ENCODE results near the gene AGBL1. TPM values are rescaled to one million over a fixed set of nuclear protein-coding genes. Genes with fewer than 3 reads are reported as not detected.

Gene AGBL1
- total RNA-seq, 1 donor from 2014 or later, result not detected

GRCh38 chr15:86399041-86399954, 319.6 kb downstream of the AGBL1 start:
- Histone ChIP-seq H3K4me2 (ENCODE audit: low read length) (no peak overlapping the region), H3K27ac (ENCODE audit: low read depth, low read length) (no peak overlapping the region), H3K4me3 (ENCODE audit: insufficient read depth, low read depth, low read length) (no peak overlapping the region), H2AFZ (ENCODE audit: low read depth, low read length) (no peak overlapping the region), H3K27me3 (ENCODE audit: insufficient read depth, low read length) (no peaks in the 10 kb centered on the region), H3K36me3 (ENCODE audit: insufficient read depth, low read length) (no peaks in the 10 kb centered on the region), H3K79me2 (ENCODE audit: insufficient read depth, low read length) (no peaks in the 10 kb centered on the region), H3K9ac (ENCODE audit: low read length) (no peak overlapping the region), H3K9me3 (ENCODE audit: insufficient read depth, low read depth, low read length) (no peaks in the 10 kb centered on the region), H3K4me1 (ENCODE audit: insufficient read depth, low read length) (no peaks in the 10 kb centered on the region), H4K20me1 (ENCODE audit: insufficient read depth, low read length) (no peaks in the 10 kb centered on the region)
- no peak overlapping the region for H3K4me3 Mint-ChIP-seq (ENCODE audit: unreplicated experiment)
- TF ChIP-seq EZH2 (IDR thresholded peaks at IDR 0.05; ENCODE audit: insufficient read depth, low read length) (no peak), CTCF (IDR thresholded peaks at IDR 0.05; ENCODE audit: insufficient read depth, low read depth, low read length) (no peak)
- H3K9me3 Mint-ChIP-seq (ENCODE audit: unreplicated experiment), result no peaks in the 10 kb centered on the region
- no peaks in the 10 kb centered on the region for H3K36me3 Mint-ChIP-seq (ENCODE audit: low read depth, unreplicated experiment)
- no peak for DNase-seq (ENCODE audit: low read depth)
- FAIRE-seq, result no peak
- no peak overlapping the region for H3K27ac Mint-ChIP-seq (ENCODE audit: unreplicated experiment)
- H3K4me1 Mint-ChIP-seq (ENCODE audit: low read depth, unreplicated experiment), result no peaks in the 10 kb centered on the region
- no peaks in the 10 kb centered on the region for H3K27me3 Mint-ChIP-seq (ENCODE audit: low read depth, unreplicated experiment)

- DNase-seq (ENCODE audit: low read depth) (no peak), FAIRE-seq (no peak)
- H3K4me3 ChIP-seq (ENCODE audit: insufficient read depth, low read depth, low read length), result no peak overlapping the region
- no peaks in the 10 kb centered on the region for H3K4me1 ChIP-seq (ENCODE audit: insufficient read depth, low read length)
- H4K20me1 ChIP-seq (ENCODE audit: insufficient read depth, low read length), result no peaks in the 10 kb centered on the region
- no peak for TF ChIP-seq EZH2 (IDR thresholded peaks at IDR 0.05; ENCODE audit: insufficient read depth, low read length)
- TF ChIP-seq CTCF (IDR thresholded peaks at IDR 0.05; ENCODE audit: insufficient read depth, low read depth, low read length), result no peak
- H3K9me3 ChIP-seq (ENCODE audit: insufficient read depth, low read depth, low read length), result no peaks in the 10 kb centered on the region
- no peaks in the 10 kb centered on the region for H3K36me3 ChIP-seq (ENCODE audit: insufficient read depth, low read length)
- H3K4me1 Mint-ChIP-seq (ENCODE audit: low read depth, unreplicated experiment), result no peaks in the 10 kb centered on the region
- H3K79me2 ChIP-seq (ENCODE audit: insufficient read depth, low read length), result no peaks in the 10 kb centered on the region
- H3K9ac ChIP-seq (ENCODE audit: low read length), result no peak overlapping the region
- no peak overlapping the region for H2AFZ ChIP-seq (ENCODE audit: low read depth, low read length)
- H3K36me3 Mint-ChIP-seq (ENCODE audit: low read depth, unreplicated experiment), result no peaks in the 10 kb centered on the region
- no peaks in the 10 kb centered on the region for H3K27me3 Mint-ChIP-seq (ENCODE audit: low read depth, unreplicated experiment)
- no peaks in the 10 kb centered on the region for H3K9me3 Mint-ChIP-seq (ENCODE audit: unreplicated experiment)
- H3K27me3 ChIP-seq (ENCODE audit: insufficient read depth, low read length), result no peaks in the 10 kb centered on the region
- H3K4me2 ChIP-seq (ENCODE audit: low read length), result no peak overlapping the region
- H3K4me3 Mint-ChIP-seq (ENCODE audit: unreplicated experiment), result no peak overlapping the region
- no peak overlapping the region for H3K27ac ChIP-seq (ENCODE audit: low read depth, low read length)
- H3K27ac Mint-ChIP-seq (ENCODE audit: unreplicated experiment), result no peak overlapping the region
Observed at GRCh38 chr15:86403221-86403620, 323.6 kb downstream of the AGBL1 start.
